HG03280 (cell line): ENCODE results near the gene SHD.

Experiments
- ATAC-seq: cut with Tn5 transposase; IDR thresholded peaks from one replicate; pipeline ENCODE4 v1.9.1; 2021; ENCODE audit warnings: mild to moderate bottlenecking, moderate library complexity; ENCODE audit not compliant: unreplicated experiment

SHD gene

GRCh38 chr19:4297901-4298809, 19.1 kb downstream of the SHD start:
- no peak for ATAC-seq

GRCh38 chr19:4298810-4299550, 19.9 kb downstream of the SHD start:
- ATAC-seq, result no peak

- no peak for ATAC-seq
These were observed 21.5 kb downstream of the SHD start for GRCh38 chr19:4300589-4300988.

- ATAC-seq, result no peak
These were observed 22.6 kb downstream of the SHD start for GRCh38 chr19:4301590-4302242.

- ATAC-seq, result no peak
These were observed 23.2 kb downstream of the SHD start, which contains the start of gene TMIGD2 for GRCh38 chr19:4302243-4302640. Gene TMIGD2 (minus strand): TSS chr19:4302389. CDS start chr19:4302385, 4 bp downstream.

GRCh38 chr19:4303819-4304537, 24.9 kb downstream of the SHD start:
- no peak for ATAC-seq

- ATAC-seq, result no peak
These were observed 25.6 kb downstream of the SHD start, which contains the start of gene FSD1 for GRCh38 chr19:4304538-4305256. Gene FSD1 (plus strand): TSS chr19:4304598. CDS start chr19:4304747, 149 bp downstream.

GRCh38 chr19:4305257-4305612, 26.2 kb downstream of the SHD start:
- ATAC-seq, result no peak

GRCh38 chr19:4305659-4306058, 26.6 kb downstream of the SHD start:
- no peak for ATAC-seq

- ATAC-seq, result no peak
These were observed 31.4 kb downstream of the SHD start for GRCh38 chr19:4310247-4311121.

GRCh38 chr19:4313847-4314490, 34.9 kb downstream of the SHD start:
- ATAC-seq, result no peak

GRCh38 chr19:4316956-4317355, 37.9 kb downstream of the SHD start:
- no peak for ATAC-seq

- no peak for ATAC-seq
These were observed 39.4 kb downstream of the SHD start for GRCh38 chr19:4318460-4318859.

GRCh38 chr19:4319067-4319718, 40.1 kb downstream of the SHD start:
- ATAC-seq, result no peak

- ATAC-seq, result no peak
These were observed 41.4 kb downstream of the SHD start for GRCh38 chr19:4320419-4320818.

- no peak for ATAC-seq
These were observed 44.0 kb downstream of the SHD start for GRCh38 chr19:4322942-4323665.

- no peak for ATAC-seq
These were observed 44.6 kb downstream of the SHD start for GRCh38 chr19:4323692-4324091.
